Hematopoietic multipotent progenitor cell treated with erythropoietin and hydrocortisone succinate and interleukin-3 and kit ligand, for 4 days (in vitro differentiated cells): ENCODE results near the gene CASP6.
A peak's percentile ranks its signal among the peaks of the same experiment; 100 is the strongest.

Source experiments
- DNase-seq: peaks from one replicate; pipeline ENCODE4 v3.0.0-alpha.2; 2015

Gene CASP6

GRCh38 chr4:109665783-109666485 lies 37.3 kb downstream of the CASP6 start:
- DNase-seq = no peak

GRCh38 chr4:109662771-109663170 lies 40.5 kb downstream of the CASP6 start:
- DNase-seq = no peak

- DNase-seq = no peak
Observed at GRCh38 chr4:109662116-109662515, 41.1 kb downstream of the CASP6 start.

GRCh38 chr4:109658871-109659410 lies 44.3 kb downstream of the CASP6 start:
- peak; percentile 27 for DNase-seq

- no peak for DNase-seq
Observed at GRCh38 chr4:109657854-109658418, 45.3 kb downstream of the CASP6 start.

GRCh38 chr4:109655396-109655795 lies 47.8 kb downstream of the CASP6 start:
- no peak for DNase-seq

- DNase-seq = no peak
Observed at GRCh38 chr4:109649872-109650271, 53.4 kb downstream of the CASP6 start.

- DNase-seq = no peak
Observed at GRCh38 chr4:109648997-109649575, 54.2 kb downstream of the CASP6 start.

GRCh38 chr4:109648266-109648996 lies 54.8 kb downstream of the CASP6 start:
- no peak for DNase-seq

- no peak for DNase-seq
Observed at GRCh38 chr4:109645874-109646710, 57.2 kb downstream of the CASP6 start.

- no peak for DNase-seq
Observed at GRCh38 chr4:109640644-109641043, 62.6 kb downstream of the CASP6 start.
